ENCODE data around the gene NDUFB2. TPM values are rescaled to one million over a fixed set of nuclear protein-coding genes. Genes with fewer than 3 reads are reported as not detected.
"Not testable (repeated sequence)": the region's sequence is repeated elsewhere in the genome, so short reads cannot be mapped to it uniquely, and the experiment has no call there.

NDUFB2 gene
- total RNA-seq, 1 donor from 2014 or later = 808 TPM

DNA sequence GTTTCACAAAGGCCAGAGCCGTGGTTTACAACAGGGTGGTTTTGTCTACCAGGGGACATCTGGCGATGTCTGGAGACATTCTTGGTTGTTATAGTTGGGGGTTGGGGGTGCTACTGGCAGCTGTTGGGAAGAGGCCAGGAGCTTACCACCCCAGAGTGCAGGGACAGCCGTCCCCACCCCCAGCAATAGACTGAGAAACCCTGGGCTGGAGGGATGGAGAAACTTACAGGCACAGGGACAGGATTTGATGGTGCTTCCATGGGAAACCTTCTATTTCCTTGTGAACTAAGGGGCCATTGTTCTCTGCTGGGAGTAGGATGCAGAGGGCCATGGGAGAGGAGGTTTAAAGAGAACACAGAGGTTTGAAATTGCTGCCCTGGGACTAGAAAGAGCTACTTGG, 12.9 kb upstream of the NDUFB2 start:
- DNase-seq = no peak
- no peak for ATAC-seq (ENCODE audit: poor library complexity)
- intact Hi-C loops (cut with DNase I) = no loop called here

DNA sequence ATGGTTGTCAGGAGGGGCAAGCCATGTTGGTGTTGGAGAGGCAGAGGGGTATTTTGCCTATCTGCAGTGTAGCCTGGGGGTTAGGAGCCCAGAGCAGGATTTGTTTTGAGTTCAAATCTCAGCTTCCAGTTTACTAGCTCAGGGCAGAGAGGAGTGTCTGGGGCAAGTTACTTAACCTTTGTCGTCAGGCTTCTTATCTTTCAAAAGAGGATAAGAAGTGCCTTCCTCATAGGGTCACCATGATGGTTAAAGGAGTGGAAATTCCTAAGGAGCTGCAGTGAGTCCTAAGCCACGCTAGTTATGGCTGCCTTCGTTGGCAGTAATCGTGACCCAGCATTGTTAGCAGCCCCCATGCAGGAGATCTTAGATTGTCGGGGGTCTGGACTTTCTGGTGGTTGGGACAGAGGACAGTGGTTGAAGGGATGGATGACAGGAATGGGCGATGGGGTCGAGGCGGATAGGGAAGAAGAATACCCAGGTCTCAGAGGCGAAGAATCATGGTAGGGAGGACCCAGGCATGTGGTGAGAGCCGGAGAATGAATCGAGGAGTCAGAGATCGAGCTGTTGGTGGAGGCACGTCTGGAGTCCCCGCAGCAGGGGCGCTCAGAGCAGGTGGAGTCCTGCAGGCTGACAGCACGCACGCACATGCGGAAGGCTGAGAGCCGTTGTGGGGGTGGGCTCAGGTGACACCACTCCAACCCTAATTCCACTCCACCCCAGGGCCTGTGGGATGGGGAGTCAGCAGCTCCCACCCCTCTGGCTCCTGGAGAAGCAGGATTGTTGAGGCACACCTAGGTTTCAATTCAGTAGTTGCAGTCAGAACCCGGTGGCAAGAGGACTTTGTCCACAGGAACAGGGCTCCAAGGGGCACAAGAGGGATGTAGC, 12.2 kb upstream of the NDUFB2 start:
- ATAC-seq (ENCODE audit: poor library complexity) (no peak), DNase-seq (no peak)
- intact Hi-C loops (cut with DNase I) = no loop called here

DNA sequence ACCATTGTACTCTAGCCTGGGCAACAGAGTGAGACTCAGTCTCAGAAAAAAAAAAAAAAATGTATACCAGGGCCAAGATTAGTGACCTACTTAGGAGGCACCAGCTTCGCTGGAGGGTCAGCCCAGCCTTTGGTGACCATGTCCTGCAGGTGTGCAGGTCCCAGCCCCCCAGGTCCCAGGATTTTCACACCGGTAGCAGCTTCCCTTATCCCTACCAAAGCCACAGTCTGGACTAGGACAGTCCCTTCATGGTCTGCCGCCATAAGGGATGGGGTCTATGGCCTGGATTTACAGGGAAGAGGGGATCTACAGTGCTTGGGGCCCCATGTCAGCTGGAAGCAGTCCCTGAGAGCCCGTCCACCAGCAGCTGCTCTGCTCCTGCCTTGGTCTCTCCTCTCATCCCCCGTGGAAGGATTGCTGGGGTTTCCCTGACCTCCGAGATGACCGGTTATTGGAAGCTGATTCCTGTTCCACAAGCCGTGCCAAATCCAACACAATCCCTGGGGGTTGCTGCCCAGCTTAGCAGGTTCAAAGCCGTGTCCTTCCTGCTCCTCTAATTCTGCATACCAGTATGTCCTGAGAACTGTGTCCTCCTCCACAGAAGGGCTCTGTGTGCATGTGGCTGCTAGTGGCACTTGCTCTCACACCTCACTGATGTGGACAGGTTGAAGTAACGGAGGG, 11.0 kb upstream of the NDUFB2 start:
- intact Hi-C loops (cut with DNase I) = no loop called here
- ATAC-seq (ENCODE audit: poor library complexity) (no peak), DNase-seq (no peak)

- DNase-seq = no peak
- intact Hi-C loops (cut with DNase I) = no loop called here
- no peak for ATAC-seq (ENCODE audit: poor library complexity)
Measured at GRCh38 chr7:140686921-140687320, 9.6 kb upstream of the NDUFB2 start.

GRCh38 chr7:140688341-140688740, 8.2 kb upstream of the NDUFB2 start:
- intact Hi-C loops (cut with DNase I) = no loop called here
- ATAC-seq (ENCODE audit: poor library complexity) = no peak
- DNase-seq = no peak

GRCh38 chr7:140689199-140690152, 7.0 kb upstream of the NDUFB2 start:
- intact Hi-C loops (cut with DNase I) = no loop called here
- ATAC-seq (ENCODE audit: poor library complexity) (no peak), DNase-seq (no peak)

DNA sequence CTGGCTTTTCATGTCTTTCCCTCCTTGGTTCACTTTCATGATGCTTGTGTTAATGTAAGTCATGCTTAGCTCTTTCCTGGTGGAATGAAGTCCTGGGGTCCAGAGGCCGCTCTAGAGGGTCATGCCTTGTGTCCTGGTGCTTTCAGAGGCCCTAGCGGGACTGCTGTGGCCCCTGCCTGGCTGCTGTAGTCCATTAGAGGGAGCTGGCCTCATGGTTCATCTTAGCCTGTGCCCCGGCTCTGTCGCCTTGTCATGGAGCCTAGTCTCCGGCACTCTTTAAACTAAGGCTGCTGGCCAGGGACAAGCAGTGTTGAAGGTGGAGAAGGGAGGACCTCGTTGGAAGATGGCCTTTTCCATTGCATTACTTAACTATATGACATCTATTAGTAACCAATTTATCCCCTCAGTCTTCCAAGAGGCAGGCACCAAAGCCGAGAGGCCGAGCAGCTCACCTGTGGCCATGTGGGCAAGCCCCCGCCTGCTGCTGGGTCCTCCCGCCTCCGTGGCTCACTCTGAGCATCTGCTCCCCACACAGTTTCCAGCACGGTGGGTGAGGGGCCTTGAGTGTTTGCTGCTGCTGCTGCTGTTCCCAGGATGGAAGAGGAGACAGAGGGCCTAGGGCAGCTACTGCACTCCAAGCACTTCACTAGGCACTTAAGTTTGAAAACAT, 5.0 kb upstream of the NDUFB2 start:
- intact Hi-C loops (cut with DNase I) = no loop called here
- ATAC-seq (ENCODE audit: poor library complexity) (no peak), DNase-seq (no peak)

- DNase-seq; ATAC-seq (ENCODE audit: poor library complexity); intact Hi-C loops (cut with DNase I): not testable (repeated sequence)
Measured at GRCh38 chr7:140693849-140694248, 2.7 kb upstream of the NDUFB2 start.

GRCh38 chr7:140694592-140694991, 1.9 kb upstream of the NDUFB2 start:
- DNase-seq = no peak
- intact Hi-C loops (cut with DNase I) = no loop called here
- no peak for ATAC-seq (ENCODE audit: poor library complexity)

- intact Hi-C loops (cut with DNase I) = no loop called here
- DNase-seq (no peak), ATAC-seq (ENCODE audit: poor library complexity) (no peak)
Measured at GRCh38 chr7:140695381-140695780, 1.1 kb upstream of the NDUFB2 start.

- peak; percentile 98 for DNase-seq
- intact Hi-C loops (cut with DNase I) = no loop called here
- ATAC-seq (ENCODE audit: poor library complexity) = peak; percentile 98
Measured at GRCh38 chr7:140696024-140696679, 356 bp upstream of the NDUFB2 start.

DNA sequence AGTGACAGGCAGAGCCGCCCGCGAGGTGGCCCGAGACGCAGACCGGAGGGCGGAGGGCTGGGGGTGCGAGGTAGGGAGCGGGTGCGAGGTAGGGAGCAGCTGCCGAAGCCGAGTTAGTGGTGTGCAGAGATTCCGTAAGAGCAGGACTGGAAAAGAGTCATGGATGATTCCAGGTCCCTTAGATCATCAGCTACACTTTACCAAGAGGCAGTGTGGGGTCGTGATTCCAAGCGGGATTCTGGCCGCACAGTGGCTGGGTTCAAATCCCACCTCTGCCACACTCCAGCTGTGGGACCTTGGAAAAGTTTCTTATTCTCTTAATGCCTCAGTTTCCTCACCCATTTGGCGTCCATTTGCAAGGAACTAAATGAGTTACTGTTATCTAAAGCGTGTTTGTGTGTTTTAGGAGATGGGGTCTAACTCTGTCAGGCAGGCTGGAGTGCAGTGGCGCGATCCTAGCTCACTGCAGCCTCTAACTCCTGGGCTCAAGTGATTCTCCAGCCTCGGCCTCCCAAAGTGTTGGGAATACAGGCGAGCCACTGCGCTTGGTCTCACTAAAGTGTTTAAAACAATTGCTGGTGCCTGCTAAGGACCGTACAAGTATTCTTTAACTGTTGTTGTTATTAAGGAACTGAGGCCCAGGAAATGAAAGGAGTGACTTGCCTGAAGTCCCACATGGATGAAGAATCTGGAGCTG, 1.1 kb downstream of the NDUFB2 start:
- no peak for ATAC-seq (ENCODE audit: poor library complexity)
- intact Hi-C loops (cut with DNase I) = no loop called here
- no peak for DNase-seq

- intact Hi-C loops (cut with DNase I) = no loop called here
- DNase-seq = peak; percentile 58
Measured at GRCh38 chr7:140698477-140698876, 2.0 kb downstream of the NDUFB2 start.

DNA sequence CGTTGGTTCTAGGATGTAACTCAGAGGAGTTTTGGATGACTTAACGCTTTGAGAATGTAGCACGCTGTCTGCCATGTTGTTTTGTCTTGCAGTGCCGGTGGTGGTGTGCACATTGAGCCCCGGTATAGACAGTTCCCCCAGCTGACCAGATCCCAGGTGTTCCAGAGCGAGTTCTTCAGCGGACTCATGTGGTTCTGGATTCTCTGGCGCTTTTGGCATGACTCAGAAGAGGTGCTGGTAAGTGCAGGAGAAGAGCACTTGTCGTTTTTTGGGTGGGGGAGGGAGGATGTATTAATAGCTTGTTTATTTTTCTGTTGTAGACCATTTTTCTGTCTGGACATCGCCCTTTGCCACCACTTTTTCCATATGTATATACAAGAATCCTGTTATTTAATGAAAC, 6.3 kb downstream of the NDUFB2 start:
- ATAC-seq (ENCODE audit: poor library complexity) (no peak), DNase-seq (no peak)
- intact Hi-C loops (cut with DNase I) = no loop called here

More at GRCh38 chr7:140698477-140698876, 2.0 kb downstream of the NDUFB2 start:
- no peak for ATAC-seq (ENCODE audit: poor library complexity)

- DNase-seq = no peak
- no peak for ATAC-seq (ENCODE audit: poor library complexity)
- intact Hi-C loops (cut with DNase I) = no loop called here
Measured at GRCh38 chr7:140704205-140704604, 7.7 kb downstream of the NDUFB2 start.

- DNase-seq (no peak), ATAC-seq (ENCODE audit: poor library complexity) (no peak)
- intact Hi-C loops (cut with DNase I) = no loop called here
Measured at GRCh38 chr7:140707132-140707531, 10.6 kb downstream of the NDUFB2 start.

GRCh38 chr7:140708764-140709163, 12.3 kb downstream of the NDUFB2 start:
- intact Hi-C loops (cut with DNase I); ATAC-seq (ENCODE audit: poor library complexity); DNase-seq: not testable (repeated sequence)
